ENCODE results near the gene STX3.

Gene STX3

GRCh38 chr11:59754859-59755700, at the start of gene STX3:
Gene STX3 (plus strand): TSS chr11:59755376. CDS start chr11:59755606, 230 bp downstream.
- Histone ChIP-seq H3K36me3 (ENCODE audit: control insufficient read depth, insufficient read depth, low read length) (no peaks in the 10 kb centered on the region), H3K4me1 (ENCODE audit: control insufficient read depth, insufficient read depth, low read length) (peaks cover 11% of the 10 kb centered on the region), H3K4me3 (ENCODE audit: low read depth, low read length) (peak within 1 kb of the TSS; percentile 78), H3K27me3 (ENCODE audit: control insufficient read depth, insufficient read depth, low read length) (peaks cover 2% of the 10 kb centered on the region), H3K9me3 (ENCODE audit: control insufficient read depth, insufficient read depth, low read length) (no peaks in the 10 kb centered on the region), H3K9ac (ENCODE audit: low read depth, low read length) (peak within 1 kb of the TSS; percentile 54)

- H3K9ac ChIP-seq (ENCODE audit: low read depth, low read length) = no peak overlapping the region
- H3K4me3 ChIP-seq (ENCODE audit: low read depth, low read length) = no peak overlapping the region
- H3K9me3 ChIP-seq (ENCODE audit: control insufficient read depth, insufficient read depth, low read length) = no peaks in the 10 kb centered on the region
- H3K27me3 ChIP-seq (ENCODE audit: control insufficient read depth, insufficient read depth, low read length) = no peaks in the 10 kb centered on the region
- H3K4me1 ChIP-seq (ENCODE audit: control insufficient read depth, insufficient read depth, low read length) = no peaks in the 10 kb centered on the region
- H3K36me3 ChIP-seq (ENCODE audit: control insufficient read depth, insufficient read depth, low read length) = no peaks in the 10 kb centered on the region
Observed at GRCh38 chr11:59706518-59707285, 48.5 kb upstream of the STX3 start.

DNA sequence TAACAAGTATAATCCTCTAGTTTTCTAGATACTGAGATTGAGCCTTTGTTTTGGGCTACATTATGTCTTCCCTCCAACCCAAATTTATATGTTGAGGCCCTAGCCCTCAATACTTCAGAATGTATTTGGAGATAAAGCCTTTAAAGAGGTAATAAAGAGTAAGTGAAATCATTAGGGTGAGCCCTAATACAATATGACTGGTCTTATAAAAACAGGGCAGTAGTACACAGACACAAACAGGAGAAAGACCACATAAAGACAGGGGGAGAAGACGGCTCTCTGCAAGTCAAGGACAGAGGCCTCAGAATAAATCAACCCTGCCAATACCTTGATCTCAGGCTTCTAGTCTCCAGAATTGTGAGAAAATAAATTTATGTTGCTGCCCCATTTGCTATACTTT, 47.8 kb upstream of the STX3 start:
- Histone ChIP-seq H3K4me1 (ENCODE audit: control insufficient read depth, insufficient read depth, low read length) (no peaks in the 10 kb centered on the region), H3K9me3 (ENCODE audit: control insufficient read depth, insufficient read depth, low read length) (no peaks in the 10 kb centered on the region), H3K27me3 (ENCODE audit: control insufficient read depth, insufficient read depth, low read length) (no peaks in the 10 kb centered on the region), H3K9ac (ENCODE audit: low read depth, low read length) (no peak overlapping the region), H3K4me3 (ENCODE audit: low read depth, low read length) (no peak overlapping the region), H3K36me3 (ENCODE audit: control insufficient read depth, insufficient read depth, low read length) (no peaks in the 10 kb centered on the region)

GRCh38 chr11:59708537-59708936, 46.6 kb upstream of the STX3 start:
- H3K9me3 ChIP-seq (ENCODE audit: control insufficient read depth, insufficient read depth, low read length) = no peaks in the 10 kb centered on the region
- H3K4me3 ChIP-seq (ENCODE audit: low read depth, low read length) = no peak overlapping the region
- no peaks in the 10 kb centered on the region for H3K27me3 ChIP-seq (ENCODE audit: control insufficient read depth, insufficient read depth, low read length)
- H3K4me1 ChIP-seq (ENCODE audit: control insufficient read depth, insufficient read depth, low read length) = no peaks in the 10 kb centered on the region
- H3K36me3 ChIP-seq (ENCODE audit: control insufficient read depth, insufficient read depth, low read length) = no peaks in the 10 kb centered on the region
- no peak overlapping the region for H3K9ac ChIP-seq (ENCODE audit: low read depth, low read length)

- Histone ChIP-seq H3K36me3 (ENCODE audit: control insufficient read depth, insufficient read depth, low read length) (no peaks in the 10 kb centered on the region), H3K4me3 (ENCODE audit: low read depth, low read length) (no peak overlapping the region), H3K27me3 (ENCODE audit: control insufficient read depth, insufficient read depth, low read length) (no peaks in the 10 kb centered on the region), H3K9ac (ENCODE audit: low read depth, low read length) (no peak overlapping the region), H3K9me3 (ENCODE audit: control insufficient read depth, insufficient read depth, low read length) (no peaks in the 10 kb centered on the region), H3K4me1 (ENCODE audit: control insufficient read depth, insufficient read depth, low read length) (no peaks in the 10 kb centered on the region)
Observed at GRCh38 chr11:59710136-59710847, 44.9 kb upstream of the STX3 start.

GRCh38 chr11:59713745-59714144, 41.4 kb upstream of the STX3 start, which contains the start of gene OR10V1:
Gene OR10V1 (minus strand): TSS chr11:59713845. CDS start chr11:59713845, 0 bp downstream.
- H3K36me3 ChIP-seq (ENCODE audit: control insufficient read depth, insufficient read depth, low read length) = no peaks in the 10 kb centered on the region
- H3K27me3 ChIP-seq (ENCODE audit: control insufficient read depth, insufficient read depth, low read length) = no peaks in the 10 kb centered on the region
- H3K4me1 ChIP-seq (ENCODE audit: control insufficient read depth, insufficient read depth, low read length) = no peaks in the 10 kb centered on the region
- H3K4me3 ChIP-seq (ENCODE audit: low read depth, low read length) = no peak within 1 kb of the TSS
- H3K9ac ChIP-seq (ENCODE audit: low read depth, low read length) = no peak within 1 kb of the TSS
- no peaks in the 10 kb centered on the region for H3K9me3 ChIP-seq (ENCODE audit: control insufficient read depth, insufficient read depth, low read length)

DNA sequence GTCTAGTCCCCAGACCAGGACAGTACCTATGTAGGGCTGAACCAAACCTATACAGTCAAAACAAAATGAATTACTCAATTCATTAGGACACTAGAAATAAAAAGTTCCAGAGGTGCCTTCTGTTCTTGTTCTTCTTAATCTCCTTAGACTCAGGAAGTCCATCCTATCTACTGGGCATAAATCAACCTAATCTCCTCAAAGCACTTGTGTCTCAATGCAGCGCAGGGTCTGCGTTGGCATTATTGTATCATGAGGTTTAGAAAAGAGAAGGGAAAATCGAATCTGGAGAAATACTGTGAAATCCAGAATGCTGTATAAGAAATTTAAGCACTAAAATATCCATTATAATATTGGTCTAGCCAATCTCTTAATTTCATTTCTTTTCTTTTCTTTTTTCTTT, 39.1 kb upstream of the STX3 start:
- H3K9ac ChIP-seq (ENCODE audit: low read depth, low read length) = no peak overlapping the region
- no peaks in the 10 kb centered on the region for H3K9me3 ChIP-seq (ENCODE audit: control insufficient read depth, insufficient read depth, low read length)
- no peaks in the 10 kb centered on the region for H3K36me3 ChIP-seq (ENCODE audit: control insufficient read depth, insufficient read depth, low read length)
- H3K4me1 ChIP-seq (ENCODE audit: control insufficient read depth, insufficient read depth, low read length) = no peaks in the 10 kb centered on the region
- no peak overlapping the region for H3K4me3 ChIP-seq (ENCODE audit: low read depth, low read length)
- H3K27me3 ChIP-seq (ENCODE audit: control insufficient read depth, insufficient read depth, low read length) = no peaks in the 10 kb centered on the region

DNA sequence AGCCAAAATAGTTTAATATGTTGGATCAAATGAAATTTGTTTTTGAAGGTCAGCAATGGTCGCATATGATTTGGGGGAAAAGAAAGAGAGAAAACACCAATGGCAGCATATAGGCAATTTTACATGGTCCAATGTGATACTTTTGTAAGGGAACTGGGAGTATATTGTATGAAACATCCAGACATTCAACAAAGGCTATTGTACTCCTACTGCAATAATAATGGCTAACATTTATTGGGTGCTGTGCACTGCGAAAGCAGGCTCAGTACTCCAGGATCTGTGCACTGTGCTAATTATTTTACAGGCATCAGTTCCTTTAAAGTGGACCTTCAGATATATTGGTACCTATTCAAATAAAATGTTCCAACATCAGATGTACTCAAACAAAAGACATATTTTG, 35.6 kb upstream of the STX3 start:
- Histone ChIP-seq H3K9me3 (ENCODE audit: control insufficient read depth, insufficient read depth, low read length) (no peaks in the 10 kb centered on the region), H3K4me1 (ENCODE audit: control insufficient read depth, insufficient read depth, low read length) (no peaks in the 10 kb centered on the region), H3K27me3 (ENCODE audit: control insufficient read depth, insufficient read depth, low read length) (no peaks in the 10 kb centered on the region), H3K36me3 (ENCODE audit: control insufficient read depth, insufficient read depth, low read length) (no peaks in the 10 kb centered on the region), H3K4me3 (ENCODE audit: low read depth, low read length) (no peak overlapping the region), H3K9ac (ENCODE audit: low read depth, low read length) (no peak overlapping the region)

DNA sequence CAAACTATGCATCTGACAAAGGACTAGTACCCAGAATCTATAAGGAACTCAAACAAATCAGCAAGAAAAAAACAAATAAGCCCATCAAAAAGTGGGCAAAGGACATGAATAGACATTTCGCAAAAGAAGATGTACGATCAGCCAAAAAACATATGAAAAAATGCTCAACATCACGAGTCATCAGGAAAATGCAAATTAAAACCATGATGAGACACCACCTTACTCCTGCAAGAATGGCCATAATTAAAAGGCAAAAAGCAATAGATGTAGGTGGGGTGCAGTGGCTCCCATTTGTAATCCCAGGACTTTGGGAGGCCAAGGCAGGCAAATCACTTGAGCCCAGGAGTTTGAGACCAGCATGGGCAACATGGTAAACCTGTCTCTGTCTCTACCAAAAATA, 31.1 kb upstream of the STX3 start:
- no peaks in the 10 kb centered on the region for H3K4me1 ChIP-seq (ENCODE audit: control insufficient read depth, insufficient read depth, low read length)
- no peak overlapping the region for H3K4me3 ChIP-seq (ENCODE audit: low read depth, low read length)
- H3K9me3 ChIP-seq (ENCODE audit: control insufficient read depth, insufficient read depth, low read length) = no peaks in the 10 kb centered on the region
- no peaks in the 10 kb centered on the region for H3K27me3 ChIP-seq (ENCODE audit: control insufficient read depth, insufficient read depth, low read length)
- H3K9ac ChIP-seq (ENCODE audit: low read depth, low read length) = no peak overlapping the region
- no peaks in the 10 kb centered on the region for H3K36me3 ChIP-seq (ENCODE audit: control insufficient read depth, insufficient read depth, low read length)

DNA sequence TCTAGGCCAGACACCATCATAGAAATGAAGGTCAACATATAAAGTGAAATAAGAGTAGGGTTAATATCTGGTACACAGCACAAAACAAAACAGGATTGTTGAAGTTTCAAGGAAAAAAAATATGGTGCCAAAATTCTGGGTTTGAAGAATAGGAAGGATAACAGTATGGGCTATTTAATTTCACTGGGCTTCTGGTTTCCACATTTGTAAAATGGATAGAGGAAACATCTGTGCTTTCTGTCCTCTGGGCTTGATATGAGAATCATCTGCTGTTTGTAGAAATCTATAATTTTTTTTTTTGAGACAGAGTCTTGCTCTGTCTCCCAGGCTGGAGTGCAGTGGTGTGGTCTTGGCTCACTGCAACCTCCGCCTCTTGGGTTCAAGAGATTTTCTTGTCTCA, 27.8 kb upstream of the STX3 start:
- H3K9ac ChIP-seq (ENCODE audit: low read depth, low read length) = no peak overlapping the region
- H3K36me3 ChIP-seq (ENCODE audit: control insufficient read depth, insufficient read depth, low read length) = no peaks in the 10 kb centered on the region
- H3K27me3 ChIP-seq (ENCODE audit: control insufficient read depth, insufficient read depth, low read length) = no peaks in the 10 kb centered on the region
- no peak overlapping the region for H3K4me3 ChIP-seq (ENCODE audit: low read depth, low read length)
- H3K4me1 ChIP-seq (ENCODE audit: control insufficient read depth, insufficient read depth, low read length) = no peaks in the 10 kb centered on the region
- no peaks in the 10 kb centered on the region for H3K9me3 ChIP-seq (ENCODE audit: control insufficient read depth, insufficient read depth, low read length)

DNA sequence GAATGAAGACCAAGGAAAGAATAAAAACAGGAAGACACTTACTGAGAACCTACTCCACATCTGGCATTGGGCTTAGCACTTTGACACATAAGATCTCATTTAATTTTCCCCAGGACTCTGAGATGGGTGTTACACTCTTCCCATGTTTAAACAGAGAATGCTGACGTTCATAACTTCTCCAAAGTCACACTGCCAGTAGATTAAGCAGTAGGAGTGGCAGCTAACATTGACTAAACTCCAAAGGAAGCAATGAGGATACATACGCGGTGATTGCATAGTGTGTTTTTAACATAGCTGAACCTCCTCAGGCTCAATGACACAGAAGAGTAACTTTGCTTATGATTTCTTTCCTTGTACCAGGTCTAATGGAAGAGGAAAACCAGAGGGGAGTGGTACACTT, 27.0 kb upstream of the STX3 start:
- Histone ChIP-seq H3K36me3 (ENCODE audit: control insufficient read depth, insufficient read depth, low read length) (no peaks in the 10 kb centered on the region), H3K27me3 (ENCODE audit: control insufficient read depth, insufficient read depth, low read length) (no peaks in the 10 kb centered on the region), H3K9ac (ENCODE audit: low read depth, low read length) (no peak overlapping the region), H3K4me1 (ENCODE audit: control insufficient read depth, insufficient read depth, low read length) (no peaks in the 10 kb centered on the region), H3K4me3 (ENCODE audit: low read depth, low read length) (no peak overlapping the region), H3K9me3 (ENCODE audit: control insufficient read depth, insufficient read depth, low read length) (no peaks in the 10 kb centered on the region)

All from iPS-15b (cell line).